Astrocyte of the hippocampus (primary cell): Measurements from ENCODE around the gene TPO.

Experiments used
- DNase-seq: peaks from one replicate; pipeline ENCODE4 v3.0.0; 2011; ENCODE audit warnings: low read depth, low spot score

The TPO gene

GRCh38 chr2:1448009-1448408 lies 34.7 kb downstream of the TPO start:
- no peak for DNase-seq

- no peak for DNase-seq
These were observed 37.7 kb downstream of the TPO start for GRCh38 chr2:1450915-1451314.

- DNase-seq: no peak
These were observed 38.2 kb downstream of the TPO start for GRCh38 chr2:1451422-1451821.

GRCh38 chr2:1453561-1453960 lies 40.3 kb downstream of the TPO start:
- no peak for DNase-seq

GRCh38 chr2:1454346-1454745 lies 41.1 kb downstream of the TPO start:
- no peak for DNase-seq

GRCh38 chr2:1455466-1455865 lies 42.2 kb downstream of the TPO start:
- no peak for DNase-seq

- no peak for DNase-seq
These were observed 45.2 kb downstream of the TPO start for GRCh38 chr2:1458432-1458831.

- no peak for DNase-seq
These were observed 46.5 kb downstream of the TPO start for GRCh38 chr2:1459727-1460126.

- no peak for DNase-seq
These were observed 47.7 kb downstream of the TPO start for GRCh38 chr2:1460851-1461418.

GRCh38 chr2:1461507-1462390 lies 48.5 kb downstream of the TPO start:
- no peak for DNase-seq

- no peak for DNase-seq
These were observed 49.7 kb downstream of the TPO start for GRCh38 chr2:1462994-1463393.

- DNase-seq: no peak
These were observed 59.1 kb downstream of the TPO start for GRCh38 chr2:1472350-1472749.

GRCh38 chr2:1476617-1477195 lies 63.4 kb downstream of the TPO start:
- no peak for DNase-seq

GRCh38 chr2:1477196-1478040 lies 64.2 kb downstream of the TPO start:
- no peak for DNase-seq

GRCh38 chr2:1478311-1479305 lies 65.3 kb downstream of the TPO start:
- DNase-seq: no peak

- DNase-seq: no peak
These were observed 66.1 kb downstream of the TPO start for GRCh38 chr2:1479346-1479745.

- no peak for DNase-seq
These were observed 67.4 kb downstream of the TPO start for GRCh38 chr2:1480671-1481076.

GRCh38 chr2:1481406-1482252 lies 68.4 kb downstream of the TPO start:
- DNase-seq: no peak

GRCh38 chr2:1482253-1482675 lies 69.0 kb downstream of the TPO start:
- no peak for DNase-seq

- no peak for DNase-seq
These were observed 69.7 kb downstream of the TPO start for GRCh38 chr2:1482981-1483380.
